ENCODE data around the gene NCKAP5. TPM values are rescaled to one million over a fixed set of nuclear protein-coding genes. Genes with fewer than 3 reads are reported as not detected.

The NCKAP5 gene
- total and polyA plus RNA-seq, 2 of the 8 experiments (the other 6 are each of a cell fraction or from before 2014, with no cell fraction given) = 0.27 to 0.86 TPM

DNA sequence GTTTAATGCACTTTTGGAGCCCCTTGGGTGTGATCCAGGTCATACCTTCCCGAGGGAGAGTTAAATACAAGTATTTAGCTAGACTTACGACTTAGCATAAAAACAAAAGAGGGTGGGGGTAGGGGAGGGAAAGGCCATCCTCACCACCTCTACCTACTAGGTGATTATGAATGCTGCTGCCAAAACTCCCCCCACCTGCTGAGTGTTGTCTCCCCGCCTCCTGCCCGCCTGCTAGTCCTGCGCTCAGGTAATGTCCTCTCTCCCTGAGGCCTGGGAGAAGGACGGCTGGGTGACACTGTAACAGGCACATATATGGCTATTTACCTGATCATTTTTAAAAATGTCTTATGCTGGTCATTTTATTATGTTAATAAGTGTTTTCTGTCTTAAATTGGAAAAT is 3.0 kb upstream of the NCKAP5 start:
- no peak overlapping the region for H3K18ac ChIP-seq (ENCODE audit: extremely low read depth, low read length)
- DNase-seq (ENCODE audit: low read depth in 1 of 2, low spot score in 2 of 2) (peak in 1 of 2 experiments; percentile 53), FAIRE-seq (no peak)
- peak overlapping the region; percentile 31 to 52 for H3K4me2 ChIP-seq (ENCODE audit: insufficient read depth in 1 of 2, low read depth in 2 of 2, low read length in 2 of 2)
- no peaks in the 10 kb centered on the region; a peak in 1 of 7 replicates for H3K27me3 ChIP-seq (replicated peaks in 1 of 4; ENCODE audit: control insufficient read depth in 3 of 4, extremely low read depth in 1 of 4, insufficient read depth in 3 of 4, low read length in 3 of 4)
- H3K4me1 ChIP-seq (replicated peaks in 1 of 4; ENCODE audit: control insufficient read depth in 3 of 4, insufficient read depth in 4 of 4, low read length in 3 of 4) = peaks cover 2 to 29% (median 13%) of the 10 kb centered on the region in 4 experiments; a peak in 5 of 7 replicates
- no peaks in the 10 kb centered on the region for H3K9me3 ChIP-seq (ENCODE audit: insufficient read depth in 2 of 2, low read depth in 1 of 2, low read length in 1 of 2)
- H2BK15ac ChIP-seq (ENCODE audit: low read length) = no peak overlapping the region
- ChIA-PET CTCF (ENCODE audit: partially characterized antibody) (interaction anchor here (0.6 to 1.5 kb wide), 7 partner anchors 10 to 1274 kb away, joined by 3 to 5 read pairs (median 3); no protein-coding TSS in a partner anchor), POLR2A (ENCODE audit: partially characterized antibody) (no interaction called here)
- no peaks in the 10 kb centered on the region for H3K36me3 ChIP-seq (ENCODE audit: control insufficient read depth in 2 of 4, insufficient read depth in 4 of 4, low read length in 3 of 4)
- no peak overlapping the region for H4K5ac ChIP-seq (ENCODE audit: insufficient read length, low read depth, low read length)
- no peak overlapping the region for H3K27ac ChIP-seq (ENCODE audit: low read depth, low read length)
- H2AFZ ChIP-seq (ENCODE audit: low read length) = no peak overlapping the region
- no peak overlapping the region for H2AK5ac ChIP-seq (ENCODE audit: low read depth, low read length)
- H4K8ac ChIP-seq (ENCODE audit: extremely low read depth, insufficient read depth, low read length) = no peak overlapping the region
- H3K4ac ChIP-seq (replicated peaks; ENCODE audit: insufficient read length, low read depth, low read length) = no peak overlapping the region
- H4K20me1 ChIP-seq (replicated peaks in 1 of 2; ENCODE audit: control insufficient read depth in 1 of 2, insufficient read depth in 2 of 2, low read length in 2 of 2) = no peaks in the 10 kb centered on the region
- H2BK5ac ChIP-seq (ENCODE audit: low read depth, low read length) = no peak overlapping the region
- H3K79me2 ChIP-seq (ENCODE audit: control insufficient read depth in 1 of 2, insufficient read depth in 2 of 2, low read length in 2 of 2) = no peaks in the 10 kb centered on the region
- no peak overlapping the region for H2BK20ac ChIP-seq (ENCODE audit: low read length)
- H3K23ac ChIP-seq (ENCODE audit: insufficient read length) = no peak overlapping the region
- H3K79me1 ChIP-seq (ENCODE audit: low read depth, low read length) = no peaks in the 10 kb centered on the region
- 13% methylated on average over 6 of the region's 6 CpGs; no CpG with 5 or more reads in 1 of the 2 experiments for WGBS, 2 experiments (ENCODE audit: extremely low coverage in 1 of 2, insufficient coverage in 1 of 2, insufficient read length in 1 of 2, insufficient replicate concordance in 2 of 2, low coverage in 1 of 2, low lambda C conversion rate in 2 of 2, missing lambda C conversion rate in 1 of 2)
- H4K91ac ChIP-seq (replicated peaks; ENCODE audit: insufficient read length, low read length) = no peak overlapping the region
- no peak overlapping the region for H3K56ac ChIP-seq (replicated peaks; ENCODE audit: insufficient read length, low read depth, low read length)
- H3K4me3 ChIP-seq (ENCODE audit: extremely low read depth in 1 of 4, insufficient read depth in 2 of 4, low read depth in 3 of 4, low read length in 4 of 4) = peak overlapping the region in 1 of 4 experiments; percentile 39; a peak in 2 of 8 replicates
- H2BK120ac ChIP-seq (replicated peaks; ENCODE audit: low read depth, low read length) = no peak overlapping the region
- no peaks in the 10 kb centered on the region for H3K23me2 ChIP-seq (ENCODE audit: low read depth, low read length)
- H2BK12ac ChIP-seq (ENCODE audit: low read depth, low read length) = no peak overlapping the region
- H3K14ac ChIP-seq (ENCODE audit: insufficient read length) = no peak overlapping the region
- no peak overlapping the region for H3K9ac ChIP-seq (replicated peaks in 1 of 4; ENCODE audit: extremely low read depth in 1 of 4, low read depth in 3 of 4, low read length in 3 of 4)
- TF ChIP-seq RNF2 (IDR thresholded peaks at IDR 0.05; ENCODE audit: borderline replicate concordance, low read depth, low read length, missing control alignments, poor library complexity, severe bottlenecking) (no peak), JUND (IDR thresholded peaks at IDR 0.05; ENCODE audit: low read length) (no peak), BCL11A (IDR thresholded peaks at IDR 0.05; ENCODE audit: low read depth in 2 of 2, low read length in 2 of 2) (no peak), RAD21 (IDR thresholded peaks at IDR 0.05 in 1 of 2, conservative IDR thresholded peaks at IDR 0.05 in 1 of 2; ENCODE audit: low read depth in 2 of 2, low read length in 2 of 2) (no peak), JUN (IDR thresholded peaks at IDR 0.05; ENCODE audit: low read depth, low read length) (no peak), YY1 (IDR thresholded peaks at IDR 0.05; ENCODE audit: low read depth, low read length) (no peak), ASH2L (IDR thresholded peaks at IDR 0.05; ENCODE audit: low read length) (peak; percentile 12)
